GM18519 (cell line): ENCODE results near the gene UPB1.

Experiments
- ATAC-seq: cut with Tn5 transposase; IDR thresholded peaks from one replicate; pipeline ENCODE4 v1.9.1; 2021; ENCODE audit warnings: mild to moderate bottlenecking, moderate library complexity; ENCODE audit not compliant: unreplicated experiment, low FRiP score

UPB1 gene

GRCh38 chr22:24503137-24503842, 8.2 kb downstream of the UPB1 start:
- ATAC-seq, result no peak

GRCh38 chr22:24503843-24504338, 8.8 kb downstream of the UPB1 start:
- no peak for ATAC-seq

- ATAC-seq, result no peak
Observed at GRCh38 chr22:24504540-24504939, 9.4 kb downstream of the UPB1 start.

- ATAC-seq, result no peak
Observed at GRCh38 chr22:24504956-24505736, 10.0 kb downstream of the UPB1 start.

- no peak for ATAC-seq
Observed at GRCh38 chr22:24506802-24507438, 11.8 kb downstream of the UPB1 start.

GRCh38 chr22:24507716-24508115, 12.6 kb downstream of the UPB1 start:
- no peak for ATAC-seq

GRCh38 chr22:24510637-24511625, 15.8 kb downstream of the UPB1 start:
- no peak for ATAC-seq

- ATAC-seq, result no peak
Observed at GRCh38 chr22:24512043-24512442, 16.9 kb downstream of the UPB1 start.

GRCh38 chr22:24513378-24514240, 18.5 kb downstream of the UPB1 start:
- no peak for ATAC-seq

- ATAC-seq, result no peak
Observed at GRCh38 chr22:24514241-24515026, 19.3 kb downstream of the UPB1 start.

- ATAC-seq, result no peak
Observed at GRCh38 chr22:24515027-24515338, 19.9 kb downstream of the UPB1 start.

GRCh38 chr22:24516301-24516737, 21.2 kb downstream of the UPB1 start:
- no peak for ATAC-seq

- ATAC-seq, result no peak
Observed at GRCh38 chr22:24517446-24517845, 22.3 kb downstream of the UPB1 start.

GRCh38 chr22:24518228-24518627, 23.1 kb downstream of the UPB1 start:
- ATAC-seq, result no peak

GRCh38 chr22:24518771-24519485, 23.8 kb downstream of the UPB1 start:
- no peak for ATAC-seq

- ATAC-seq, result no peak
Observed at GRCh38 chr22:24519496-24519895, 24.4 kb downstream of the UPB1 start.

- ATAC-seq, result no peak
Observed at GRCh38 chr22:24521791-24522245, 26.7 kb downstream of the UPB1 start.

- ATAC-seq, result no peak
Observed at GRCh38 chr22:24523873-24524272, 28.7 kb downstream of the UPB1 start.
